HUES64 (cell line): ENCODE data around the gene IQGAP2.

ENCODE experiments used
- H3K27ac ChIP-seq: 2 replicates; pipeline ENCODE4 v1.7.0; 2013; ENCODE audit warnings: low read depth, low read length, inconsistent platforms
- H3K27me3 ChIP-seq: 2 replicates; pipeline ENCODE4 v1.6.1; 2013; ENCODE audit warnings: mild to moderate bottlenecking, low read length; ENCODE audit not compliant: insufficient read depth
- H3K36me3 ChIP-seq: 2 replicates; pipeline ENCODE4 v1.6.1; 2013; ENCODE audit warnings: mild to moderate bottlenecking, low read length; ENCODE audit not compliant: insufficient read depth
- H3K4me1 ChIP-seq: 2 replicates; pipeline ENCODE4 v1.6.1; 2013; ENCODE audit warnings: mild to moderate bottlenecking, low read length, moderate library complexity; ENCODE audit not compliant: insufficient read depth
- H3K4me3 ChIP-seq: 2 replicates; pipeline ENCODE4 v1.5.1; 2013; ENCODE audit warnings: mild to moderate bottlenecking, low read length, moderate library complexity
- H3K9ac ChIP-seq: 2 replicates; pipeline ENCODE4 v1.6.1; 2013; ENCODE audit warnings: mild to moderate bottlenecking, low read depth, low read length
- H3K9me3 ChIP-seq: 2 replicates; pipeline ENCODE4 v1.6.1; 2013; ENCODE audit warnings: low read depth, low read length; ENCODE audit not compliant: insufficient read depth
- WGBS: fragments of 150-250, 120-280 bp; methylation state at CpG from one replicate; pipeline ENCODE4 v1.1.7; 2013; ENCODE audit warnings: missing lambda C conversion rate; 5-methylcytosine and 5-hydroxymethylcytosine counted together

Gene IQGAP2

GRCh38 chr5:76583163-76584047 lies 180.3 kb downstream of the IQGAP2 start:
- 78% methylated on average over 5 of the region's 7 CpGs for WGBS
- no peak overlapping the region for H3K4me3 ChIP-seq
- H3K9ac ChIP-seq = no peak overlapping the region
- no peaks in the 10 kb centered on the region for H3K27me3 ChIP-seq
- no peak overlapping the region for H3K27ac ChIP-seq
- no peaks in the 10 kb centered on the region for H3K36me3 ChIP-seq
- H3K9me3 ChIP-seq = no peaks in the 10 kb centered on the region
- peaks cover 14% of the 10 kb centered on the region for H3K4me1 ChIP-seq

- 85% methylated on average over 3 of the region's 3 CpGs for WGBS
- Histone ChIP-seq H3K9me3 (no peaks in the 10 kb centered on the region), H3K27me3 (no peaks in the 10 kb centered on the region), H3K4me3 (no peak overlapping the region), H3K9ac (no peak overlapping the region), H3K27ac (no peak overlapping the region), H3K36me3 (peaks cover 5% of the 10 kb centered on the region; the same call in 1 of the 2 replicates), H3K4me1 (peaks cover 14% of the 10 kb centered on the region)
These were observed 182.7 kb downstream of the IQGAP2 start for GRCh38 chr5:76585783-76586217.

- H3K9me3 ChIP-seq = no peaks in the 10 kb centered on the region
- WGBS = 93% methylated on average over 4 of the region's 4 CpGs
- H3K27ac ChIP-seq = no peak overlapping the region
These were observed 183.4 kb downstream of the IQGAP2 start for GRCh38 chr5:76586531-76586930.

GRCh38 chr5:76590027-76590426 lies 186.9 kb downstream of the IQGAP2 start:
- Histone ChIP-seq H3K36me3 (peaks cover 11% of the 10 kb centered on the region), H3K9me3 (no peaks in the 10 kb centered on the region), H3K4me3 (no peak overlapping the region), H3K27ac (no peak overlapping the region), H3K9ac (no peak overlapping the region), H3K4me1 (no peaks in the 10 kb centered on the region), H3K27me3 (no peaks in the 10 kb centered on the region)
- 78% methylated on average over 1 of the region's 1 CpG for WGBS

More at GRCh38 chr5:76586531-76586930, 183.4 kb downstream of the IQGAP2 start:
- peaks cover 14% of the 10 kb centered on the region for H3K4me1 ChIP-seq
- H3K9ac ChIP-seq = no peak overlapping the region
- H3K27me3 ChIP-seq = no peaks in the 10 kb centered on the region
- H3K4me3 ChIP-seq = no peak overlapping the region
- peaks cover 5% of the 10 kb centered on the region; the same call in 1 of the 2 replicates for H3K36me3 ChIP-seq

GRCh38 chr5:76591366-76591765 lies 188.3 kb downstream of the IQGAP2 start:
- H3K4me1 ChIP-seq = no peaks in the 10 kb centered on the region
- no peak overlapping the region for H3K9ac ChIP-seq
- no peak overlapping the region for H3K27ac ChIP-seq
- H3K27me3 ChIP-seq = no peaks in the 10 kb centered on the region
- WGBS = 94% methylated on average over 3 of the region's 3 CpGs
- H3K4me3 ChIP-seq = no peak overlapping the region
- H3K36me3 ChIP-seq = peaks cover 11% of the 10 kb centered on the region
- no peaks in the 10 kb centered on the region for H3K9me3 ChIP-seq

- Histone ChIP-seq H3K27ac (no peak overlapping the region), H3K27me3 (no peaks in the 10 kb centered on the region), H3K4me1 (no peaks in the 10 kb centered on the region), H3K4me3 (no peak overlapping the region), H3K9me3 (no peaks in the 10 kb centered on the region), H3K36me3 (peaks cover 11% of the 10 kb centered on the region), H3K9ac (no peak overlapping the region)
- WGBS = 86% methylated on average over 2 of the region's 3 CpGs
These were observed 189.6 kb downstream of the IQGAP2 start for GRCh38 chr5:76592692-76593091.

- no peak overlapping the region for H3K9ac ChIP-seq
- 95% methylated on average over 3 of the region's 4 CpGs for WGBS
- no peak overlapping the region for H3K27ac ChIP-seq
- H3K4me1 ChIP-seq = no peaks in the 10 kb centered on the region
- no peaks in the 10 kb centered on the region for H3K27me3 ChIP-seq
- H3K9me3 ChIP-seq = no peaks in the 10 kb centered on the region
- no peak overlapping the region for H3K4me3 ChIP-seq
- peaks cover 11% of the 10 kb centered on the region for H3K36me3 ChIP-seq
These were observed 191.0 kb downstream of the IQGAP2 start for GRCh38 chr5:76594107-76594506.

GRCh38 chr5:76595755-76596481 lies 192.8 kb downstream of the IQGAP2 start:
- no peak overlapping the region for H3K4me3 ChIP-seq
- H3K4me1 ChIP-seq = no peaks in the 10 kb centered on the region
- H3K9ac ChIP-seq = no peak overlapping the region
- peaks cover 6% of the 10 kb centered on the region for H3K36me3 ChIP-seq
- no peaks in the 10 kb centered on the region for H3K27me3 ChIP-seq
- no peak overlapping the region for H3K27ac ChIP-seq
- 94% methylated on average over 3 of the region's 3 CpGs for WGBS
- H3K9me3 ChIP-seq = no peaks in the 10 kb centered on the region

GRCh38 chr5:76598531-76598930 lies 195.4 kb downstream of the IQGAP2 start:
- 96% methylated on average over 2 of the region's 2 CpGs for WGBS
- H3K36me3 ChIP-seq = no peaks in the 10 kb centered on the region

GRCh38 chr5:76600716-76601115 lies 197.6 kb downstream of the IQGAP2 start:
- no peak overlapping the region for H3K27ac ChIP-seq
- H3K9ac ChIP-seq = no peak overlapping the region

More at GRCh38 chr5:76598531-76598930, 195.4 kb downstream of the IQGAP2 start:
- H3K9me3 ChIP-seq = no peaks in the 10 kb centered on the region
- H3K4me1 ChIP-seq = no peaks in the 10 kb centered on the region
- H3K9ac ChIP-seq = no peak overlapping the region
- no peak overlapping the region for H3K27ac ChIP-seq
- no peaks in the 10 kb centered on the region for H3K27me3 ChIP-seq
- H3K4me3 ChIP-seq = no peak overlapping the region

GRCh38 chr5:76601470-76601869 lies 198.4 kb downstream of the IQGAP2 start:
- no peak overlapping the region for H3K4me3 ChIP-seq
- no peak overlapping the region for H3K27ac ChIP-seq
- H3K27me3 ChIP-seq = no peaks in the 10 kb centered on the region
- H3K9ac ChIP-seq = no peak overlapping the region
- peaks cover under 1% of the 10 kb centered on the region; the same call in 1 of the 2 replicates for H3K36me3 ChIP-seq
- H3K9me3 ChIP-seq = no peaks in the 10 kb centered on the region
- no peaks in the 10 kb centered on the region for H3K4me1 ChIP-seq
- WGBS = 61% methylated on average over 3 of the region's 3 CpGs

More at GRCh38 chr5:76600716-76601115, 197.6 kb downstream of the IQGAP2 start:
- H3K4me3 ChIP-seq = no peak overlapping the region
- no peaks in the 10 kb centered on the region for H3K27me3 ChIP-seq
- WGBS = 91% methylated on average over 4 of the region's 4 CpGs
- no peaks in the 10 kb centered on the region for H3K4me1 ChIP-seq
- H3K9me3 ChIP-seq = no peaks in the 10 kb centered on the region
- H3K36me3 ChIP-seq = no peaks in the 10 kb centered on the region
